Body of pancreas (tissue), 4 donors: ENCODE measurements around the gene FHOD3. TPM values are rescaled to one million over a fixed set of nuclear protein-coding genes. Genes with fewer than 3 reads are reported as not detected.

Source experiments
- ATAC-seq: fragments of 150-250 bp; one replicate; pipeline ENCODE4 v1.9.1; 2016
- DNase-seq, 4 donors: peaks; one replicate each; pipeline ENCODE4 v3.0.0-alpha.2; 2019
- H3K27ac ChIP-seq, 4 donors: fragments of 200-600 bp; sonication (generic); 1 replicate in 3 of 4; 2 replicates in 1 of 4; pipeline versions ENCODE4 v1.5.1 to v1.6.1; 2016 to 2019; ENCODE audit warnings: mild to moderate bottlenecking in 1 of 4, mixed read lengths in 1 of 4, moderate library complexity in 1 of 4
- H3K27me3 ChIP-seq, 2 donors: fragments of 200-600 bp; sonication (generic); one replicate each; pipeline ENCODE4 v1.6.0; 2016; ENCODE audit warnings: mild to moderate bottlenecking in 1 of 2
- H3K36me3 ChIP-seq, 2 donors: fragments of 200-600 bp; sonication (generic); replicated peaks in 1 of 2; 2 replicates each; pipeline ENCODE4 v1.5.1; 2016; ENCODE audit warnings: low read depth in 2 of 2; ENCODE audit not compliant: insufficient read depth in 1 of 2
- H3K4me1 ChIP-seq: fragments of 200-600 bp; sonication (generic); one replicate; pipeline ENCODE4 v1.6.0; 2016
- H3K4me3 ChIP-seq, 2 donors: fragments of 200-600 bp; sonication (generic); 1 replicate in 1 of 2; 2 replicates in 1 of 2; pipeline ENCODE4 v1.5.1; 2016 to 2019
- H3K9me3 ChIP-seq, 3 donors: fragments of 200-600 bp; sonication (generic); 1 replicate in 2 of 3; 2 replicates in 1 of 3; pipeline ENCODE4 v1.5.1; 2016
- CTCF ChIP-seq, 7 experiments: fragments of 450-650 bp in 4 of 7; fragments of 200-600 bp in 3 of 7; sonication (generic) in 3 of 7; IDR thresholded peaks; one replicate each; pipeline ENCODE4 v1.5.1; 2016 to 2019; ENCODE audit warnings: antibody characterized with exemption in 7 of 7
- POLR2A ChIP-seq, 3 donors: fragments of 450-650 bp; IDR thresholded peaks; one replicate each; pipeline ENCODE4 v1.6.1; 2016; ENCODE audit warnings: antibody characterized with exemption in 3 of 3, mild to moderate bottlenecking in 2 of 3
- WGBS, 2 donors: methylation state at CpG; one replicate each; pipeline ENCODE4 v1.1.5; 2017; 5-methylcytosine and 5-hydroxymethylcytosine counted together
- intact Hi-C: fragments of 100-400 bp; cut with DNase I; formaldehyde crosslinking; loops from one replicate; pipeline ENCODE4 v1.15.1; 2023
- total RNA-seq, 2 donors: library from RNA; depleted of rRNA; stranded (reverse); fragments of >200 nt; gene quantifications; one replicate each; pipeline ENCODE4 v1.1.0, GENCODE V29; 2016

The FHOD3 gene
- total RNA-seq, 2 donors from 2014 or later, result 0.52 to 2.0 TPM

- Histone ChIP-seq H3K27me3 (no peaks in the 10 kb centered on the region), H3K36me3 (no peaks in the 10 kb centered on the region), H3K4me1 (no peaks in the 10 kb centered on the region), H3K4me3 (no peak overlapping the region), H3K27ac (no peak overlapping the region), H3K9me3 (no peaks in the 10 kb centered on the region)
- WGBS, 2 donors, result 74 to 90% methylated on average over 1 of the region's 1 CpG
- intact Hi-C loops, result no loop called here
- ATAC-seq (no peak), DNase-seq (no peak)
- no peak for TF ChIP-seq CTCF (IDR thresholded peaks at IDR 0.05)
- TF ChIP-seq POLR2A (IDR thresholded peaks at IDR 0.05), result no peak
These were observed 78.8 kb downstream of the FHOD3 start for GRCh38 chr18:36376361-36376760.

GRCh38 chr18:36377626-36378025 lies 80.1 kb downstream of the FHOD3 start:
- WGBS, 2 donors, result 75 to 89% methylated on average over 3 of the region's 3 CpGs
- no peaks in the 10 kb centered on the region for H3K27me3 ChIP-seq
- H3K4me1 ChIP-seq, result no peaks in the 10 kb centered on the region
- no peak for ATAC-seq
- TF ChIP-seq POLR2A (IDR thresholded peaks at IDR 0.05), result no peak
- TF ChIP-seq CTCF (IDR thresholded peaks at IDR 0.05), result no peak
- no peaks in the 10 kb centered on the region for H3K36me3 ChIP-seq
- intact Hi-C loops, result no loop called here
- DNase-seq, result no peak
- no peaks in the 10 kb centered on the region for H3K9me3 ChIP-seq
- H3K4me3 ChIP-seq, result no peak overlapping the region
- no peak overlapping the region for H3K27ac ChIP-seq

GRCh38 chr18:36378205-36378604 lies 80.7 kb downstream of the FHOD3 start:
- intact Hi-C loops, result no loop called here
- WGBS, 2 donors, result 84 to 100% methylated on average over 2 of the region's 2 CpGs

GRCh38 chr18:36379435-36379984 lies 82.0 kb downstream of the FHOD3 start:
- no peak for TF ChIP-seq CTCF (IDR thresholded peaks at IDR 0.05)
- TF ChIP-seq POLR2A (IDR thresholded peaks at IDR 0.05), result no peak
- Histone ChIP-seq H3K27me3 (no peaks in the 10 kb centered on the region), H3K4me3 (no peak overlapping the region), H3K9me3 (no peaks in the 10 kb centered on the region), H3K4me1 (no peaks in the 10 kb centered on the region), H3K36me3 (no peaks in the 10 kb centered on the region), H3K27ac (no peak overlapping the region)
- intact Hi-C loops, result no loop called here
- ATAC-seq (no peak), DNase-seq (no peak)
- WGBS, 2 donors, result 68 to 70% methylated on average over 2 of the region's 2 CpGs

More at GRCh38 chr18:36378205-36378604, 80.7 kb downstream of the FHOD3 start:
- ATAC-seq (no peak), DNase-seq (no peak)
- H3K27ac ChIP-seq, result no peak overlapping the region
- H3K4me3 ChIP-seq, result no peak overlapping the region
- no peaks in the 10 kb centered on the region for H3K27me3 ChIP-seq
- no peaks in the 10 kb centered on the region for H3K4me1 ChIP-seq
- TF ChIP-seq POLR2A (IDR thresholded peaks at IDR 0.05) (no peak), CTCF (IDR thresholded peaks at IDR 0.05) (no peak)
- no peaks in the 10 kb centered on the region for H3K9me3 ChIP-seq
- H3K36me3 ChIP-seq, result no peaks in the 10 kb centered on the region

- ATAC-seq, result no peak
These were observed 82.8 kb downstream of the FHOD3 start for GRCh38 chr18:36380173-36380827.

More at GRCh38 chr18:36380173-36380827, 82.8 kb downstream of the FHOD3 start:
- intact Hi-C loops, result no loop called here
- Histone ChIP-seq H3K27me3 (no peaks in the 10 kb centered on the region), H3K4me3 (no peak overlapping the region), H3K4me1 (no peaks in the 10 kb centered on the region), H3K36me3 (no peaks in the 10 kb centered on the region), H3K27ac (no peak overlapping the region), H3K9me3 (no peaks in the 10 kb centered on the region)
- TF ChIP-seq CTCF (IDR thresholded peaks at IDR 0.05) (no peak), POLR2A (IDR thresholded peaks at IDR 0.05) (no peak)
- DNase-seq, result no peak
- 79 to 80% methylated on average over 3 of the region's 3 CpGs for WGBS, 2 donors
